ENCODE measurements around the gene PLB1. TPM values are rescaled to one million over a fixed set of nuclear protein-coding genes. Genes with fewer than 3 reads are reported as not detected.

PLB1 gene
- total RNA-seq, 2 experiments from 2014 or later = not detected

DNA sequence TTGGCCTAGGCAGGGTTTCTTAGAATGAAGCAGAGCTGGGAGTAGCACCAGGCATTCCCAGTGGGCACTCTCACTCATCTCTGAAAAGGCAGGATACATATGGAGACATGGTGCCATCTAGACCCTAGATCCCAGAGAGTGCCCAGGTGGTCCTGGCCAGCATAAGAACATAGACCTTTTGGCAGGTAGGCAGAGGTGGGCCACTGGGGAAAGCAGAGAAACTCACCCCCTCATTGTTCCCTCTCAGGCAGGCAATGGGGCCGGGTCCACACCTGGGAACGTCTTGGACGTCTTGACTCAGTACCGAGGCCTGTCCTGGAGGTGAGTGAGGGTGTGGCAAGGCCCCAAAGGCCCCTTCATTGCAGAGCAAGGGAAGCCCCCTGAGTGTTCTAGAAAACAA, 69.2 kb downstream of the PLB1 start:
- CTCF ChIA-PET (ENCODE audit: unreplicated experiment) = no interaction called here
- TF ChIP-seq, protein P1, sequence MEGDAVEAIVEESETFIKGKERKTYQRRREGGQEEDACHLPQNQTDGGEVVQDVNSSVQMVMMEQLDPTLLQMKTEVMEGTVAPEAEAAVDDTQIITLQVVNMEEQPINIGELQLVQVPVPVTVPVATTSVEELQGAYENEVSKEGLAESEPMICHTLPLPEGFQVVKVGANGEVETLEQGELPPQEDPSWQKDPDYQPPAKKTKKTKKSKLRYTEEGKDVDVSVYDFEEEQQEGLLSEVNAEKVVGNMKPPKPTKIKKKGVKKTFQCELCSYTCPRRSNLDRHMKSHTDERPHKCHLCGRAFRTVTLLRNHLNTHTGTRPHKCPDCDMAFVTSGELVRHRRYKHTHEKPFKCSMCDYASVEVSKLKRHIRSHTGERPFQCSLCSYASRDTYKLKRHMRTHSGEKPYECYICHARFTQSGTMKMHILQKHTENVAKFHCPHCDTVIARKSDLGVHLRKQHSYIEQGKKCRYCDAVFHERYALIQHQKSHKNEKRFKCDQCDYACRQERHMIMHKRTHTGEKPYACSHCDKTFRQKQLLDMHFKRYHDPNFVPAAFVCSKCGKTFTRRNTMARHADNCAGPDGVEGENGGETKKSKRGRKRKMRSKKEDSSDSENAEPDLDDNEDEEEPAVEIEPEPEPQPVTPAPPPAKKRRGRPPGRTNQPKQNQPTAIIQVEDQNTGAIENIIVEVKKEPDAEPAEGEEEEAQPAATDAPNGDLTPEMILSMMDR (conservative IDR thresholded peaks at IDR 0.05; ENCODE audit: low read length) = no peak
- no peak for TF ChIP-seq EZH2phosphoT487 (IDR thresholded peaks at IDR 0.05; ENCODE audit: borderline replicate concordance, low read depth, low read length)
- H3K9me3 ChIP-seq (ENCODE audit: low read length) = no peaks in the 10 kb centered on the region
- no peak overlapping the region for H3K4me3 ChIP-seq (ENCODE audit: low read depth, low read length, poor library complexity, severe bottlenecking)
- no peak for DNase-seq (ENCODE audit: low spot score)
- no TSS peak for BruUV-seq (replicated peaks)
- intact Hi-C loops (cut with micrococcal nuclease; ENCODE audit: unreplicated experiment) = no loop called here
- H3K36me3 ChIP-seq (ENCODE audit: insufficient read depth, low read length) = no peaks in the 10 kb centered on the region
- no peak overlapping the region for H2AFZ ChIP-seq (ENCODE audit: low read length)
- no peak overlapping the region for H3K4me2 ChIP-seq (ENCODE audit: low read length)
- no peaks in the 10 kb centered on the region for H3K9me2 ChIP-seq (ENCODE audit: insufficient read depth, low read length)
- H4K20me1 ChIP-seq (ENCODE audit: insufficient read depth, low read length) = no peaks in the 10 kb centered on the region
- H3K27ac ChIP-seq (ENCODE audit: low read depth, low read length, poor library complexity, severe bottlenecking) = no peak overlapping the region
- no peaks in the 10 kb centered on the region for H3K79me2 ChIP-seq (ENCODE audit: insufficient read depth, low read depth, low read length)
- POLR2A ChIA-PET = interaction anchor here (0.6 kb wide), 1 partner anchor 285 kb away, joined by 3 read pairs; no protein-coding TSS in a partner anchor
- H3K4me1 ChIP-seq (ENCODE audit: insufficient read depth, low read length, poor library complexity, severe bottlenecking) = peaks cover 7% of the 10 kb centered on the region

DNA sequence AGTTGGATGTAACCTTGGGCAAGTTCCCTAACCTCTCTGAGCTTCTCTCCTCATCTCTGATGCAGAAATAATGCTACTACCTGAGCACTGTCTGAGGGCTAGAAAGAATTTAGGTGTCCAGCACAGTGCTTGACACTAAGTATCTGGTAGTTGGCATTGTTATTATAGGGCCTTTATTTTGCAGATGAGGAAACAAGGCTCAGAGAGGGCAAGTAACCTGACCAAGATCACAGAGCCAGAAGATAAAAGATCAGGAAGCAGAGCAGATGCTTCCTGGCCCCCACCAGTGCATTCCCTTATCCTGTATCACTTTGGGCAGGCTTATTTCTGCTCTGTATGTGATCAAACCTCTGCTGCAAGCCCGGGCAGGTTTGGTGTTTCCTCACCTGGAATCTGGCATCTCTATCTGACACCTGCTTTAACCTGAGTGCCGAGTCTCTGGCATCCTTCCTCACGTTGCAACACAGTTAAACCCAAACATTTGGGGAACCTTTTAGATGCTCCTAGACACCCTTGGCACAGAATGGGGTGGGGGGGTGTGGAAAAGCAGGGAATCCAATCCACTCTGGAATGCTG, 69.9 kb downstream of the PLB1 start:
- H3K9me2 ChIP-seq (ENCODE audit: insufficient read depth, low read length) = no peaks in the 10 kb centered on the region
- CTCF ChIA-PET (ENCODE audit: unreplicated experiment) = no interaction called here
- no peaks in the 10 kb centered on the region for H4K20me1 ChIP-seq (ENCODE audit: insufficient read depth, low read length)
- intact Hi-C loops (cut with micrococcal nuclease; ENCODE audit: unreplicated experiment) = loop anchor here (1.0 kb wide), 1 partner anchor 187 kb away; no protein-coding TSS in a partner anchor
- peak overlapping the region; percentile 100 for H2AFZ ChIP-seq (ENCODE audit: low read length)
- H3K79me2 ChIP-seq (ENCODE audit: insufficient read depth, low read depth, low read length) = no peaks in the 10 kb centered on the region
- H3K4me2 ChIP-seq (ENCODE audit: low read length) = peak overlapping the region; percentile 93
- peaks cover 7% of the 10 kb centered on the region for H3K4me1 ChIP-seq (ENCODE audit: insufficient read depth, low read length, poor library complexity, severe bottlenecking)
- DNase-seq (ENCODE audit: low spot score) = no peak
- BruUV-seq (replicated peaks) = no TSS peak
- H3K36me3 ChIP-seq (ENCODE audit: insufficient read depth, low read length) = no peaks in the 10 kb centered on the region
- peak overlapping the region; percentile 66 for H3K4me3 ChIP-seq (ENCODE audit: low read depth, low read length, poor library complexity, severe bottlenecking)
- no peak overlapping the region for H3K27ac ChIP-seq (ENCODE audit: low read depth, low read length, poor library complexity, severe bottlenecking)
- POLR2A ChIA-PET = interaction anchor here (0.8 kb wide), 1 partner anchor 8 kb away, joined by 4 read pairs; no protein-coding TSS in a partner anchor
- TF ChIP-seq, protein P1 (conservative IDR thresholded peaks at IDR 0.05; ENCODE audit: low read length) = no peak
- TF ChIP-seq EZH2phosphoT487 (IDR thresholded peaks at IDR 0.05; ENCODE audit: borderline replicate concordance, low read depth, low read length) = no peak
- no peaks in the 10 kb centered on the region for H3K9me3 ChIP-seq (ENCODE audit: low read length)

DNA sequence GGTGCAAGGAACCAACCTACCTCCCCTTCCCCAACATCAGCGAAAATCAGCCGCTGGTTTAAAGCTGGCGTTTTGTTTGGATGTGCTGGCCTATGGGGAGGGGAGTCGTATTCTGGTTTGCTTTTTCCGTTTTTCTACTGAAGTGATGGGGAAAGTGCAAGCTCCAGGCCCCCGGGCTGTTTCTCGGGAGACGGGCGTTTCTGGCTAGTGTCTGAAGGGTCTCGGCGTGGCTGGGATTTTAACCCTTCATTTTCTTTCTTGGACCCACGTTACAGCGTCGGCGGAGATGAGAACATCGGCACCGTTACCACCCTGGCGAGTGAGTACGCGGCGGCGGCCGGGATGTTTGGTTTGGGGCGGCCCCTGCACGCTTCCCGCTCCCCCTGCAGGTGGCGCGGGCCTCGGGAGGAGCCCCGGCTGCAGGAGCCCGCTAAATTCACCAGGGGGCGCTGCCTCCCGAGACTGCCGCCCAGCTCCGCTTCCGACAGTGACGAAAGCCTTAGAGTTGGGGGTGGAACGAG, 70.7 kb downstream of the PLB1 start:
- intact Hi-C loops (cut with micrococcal nuclease; ENCODE audit: unreplicated experiment) = loop anchor here (1.0 kb wide), 1 partner anchor 187 kb away; no protein-coding TSS in a partner anchor
- CTCF ChIA-PET (ENCODE audit: unreplicated experiment) = interaction anchor here (0.6 kb wide), 2 partner anchors 18 to 28 kb away, joined by 3 read pairs; no protein-coding TSS in a partner anchor
- Histone ChIP-seq H3K79me2 (ENCODE audit: insufficient read depth, low read depth, low read length) (no peaks in the 10 kb centered on the region), H2AFZ (ENCODE audit: low read length) (peak overlapping the region; percentile 100), H3K27ac (ENCODE audit: low read depth, low read length, poor library complexity, severe bottlenecking) (no peak overlapping the region), H3K36me3 (ENCODE audit: insufficient read depth, low read length) (no peaks in the 10 kb centered on the region), H4K20me1 (ENCODE audit: insufficient read depth, low read length) (no peaks in the 10 kb centered on the region), H3K4me2 (ENCODE audit: low read length) (peak overlapping the region; percentile 93), H3K4me3 (ENCODE audit: low read depth, low read length, poor library complexity, severe bottlenecking) (peak overlapping the region; percentile 66), H3K4me1 (ENCODE audit: insufficient read depth, low read length, poor library complexity, severe bottlenecking) (peaks cover 7% of the 10 kb centered on the region), H3K9me2 (ENCODE audit: insufficient read depth, low read length) (no peaks in the 10 kb centered on the region), H3K9me3 (ENCODE audit: low read length) (no peaks in the 10 kb centered on the region)
- no TSS peak for BruUV-seq (replicated peaks)
- POLR2A ChIA-PET = interaction anchor here (0.6 to 0.8 kb wide), 5 partner anchors 9 to 790 kb away, joined by 3 to 5 read pairs (median 5); no protein-coding TSS in a partner anchor
- TF ChIP-seq, protein P1 (conservative IDR thresholded peaks at IDR 0.05; ENCODE audit: low read length) = peak; percentile 97
- TF ChIP-seq EZH2phosphoT487 (IDR thresholded peaks at IDR 0.05; ENCODE audit: borderline replicate concordance, low read depth, low read length) = no peak
- peak; percentile 88 for DNase-seq (ENCODE audit: low spot score)
